Inflammatory macrophage (primary cell): ENCODE data around the gene MXRA7.
"Not testable (repeated sequence)": the region's sequence is repeated elsewhere in the genome, so short reads cannot be mapped to it uniquely, and the experiment has no call there.

ENCODE experiments used
- DNase-seq, 2 donors: peaks; one replicate each; pipeline ENCODE4 v3.0.0-alpha.2; 2020 to 2022

Gene MXRA7

DNA sequence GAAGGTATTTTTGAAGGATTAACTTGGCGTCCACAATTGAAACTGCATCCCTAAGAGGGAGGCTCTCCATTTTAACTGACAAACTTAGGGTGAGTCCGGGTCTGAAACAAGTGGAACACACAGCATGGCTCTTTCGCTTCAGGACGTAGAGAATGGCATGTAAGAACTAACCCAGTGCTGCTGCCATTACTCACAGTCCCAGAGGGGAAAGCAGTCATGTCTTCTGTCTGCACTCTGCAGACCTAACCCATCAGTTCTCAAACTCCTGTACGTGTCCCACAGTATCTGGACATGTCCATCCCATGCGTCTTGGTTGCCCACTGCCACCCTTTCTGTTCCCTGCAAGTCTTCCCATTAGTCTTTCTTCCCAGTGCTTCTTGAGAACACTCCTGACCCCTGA lies 67.8 kb downstream of the MXRA7 start:
- no peak for DNase-seq

DNA sequence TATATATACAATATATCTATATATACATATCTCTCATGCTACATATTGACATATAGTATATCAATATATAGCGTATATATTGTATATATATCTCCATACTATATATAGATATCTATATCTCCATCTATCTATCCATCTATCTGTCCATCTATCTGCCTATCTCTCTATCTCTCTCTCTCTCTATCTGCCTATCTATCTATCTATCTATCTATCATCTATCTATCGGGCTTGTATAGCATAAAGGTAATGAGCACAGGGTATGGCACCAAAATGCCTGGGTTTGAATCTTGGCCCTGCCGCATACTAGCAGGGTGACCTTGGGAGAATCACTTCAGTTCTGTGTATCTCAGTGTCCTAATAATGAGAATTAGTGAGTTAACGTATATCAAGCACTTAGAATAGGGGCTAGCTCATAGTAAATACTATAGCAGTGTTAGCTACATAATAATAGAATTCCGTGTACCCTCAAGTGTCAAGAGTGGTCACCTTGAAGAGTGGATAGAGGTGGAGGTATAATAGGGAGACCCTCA lies 68.7 kb downstream of the MXRA7 start:
- DNase-seq: no peak

DNA sequence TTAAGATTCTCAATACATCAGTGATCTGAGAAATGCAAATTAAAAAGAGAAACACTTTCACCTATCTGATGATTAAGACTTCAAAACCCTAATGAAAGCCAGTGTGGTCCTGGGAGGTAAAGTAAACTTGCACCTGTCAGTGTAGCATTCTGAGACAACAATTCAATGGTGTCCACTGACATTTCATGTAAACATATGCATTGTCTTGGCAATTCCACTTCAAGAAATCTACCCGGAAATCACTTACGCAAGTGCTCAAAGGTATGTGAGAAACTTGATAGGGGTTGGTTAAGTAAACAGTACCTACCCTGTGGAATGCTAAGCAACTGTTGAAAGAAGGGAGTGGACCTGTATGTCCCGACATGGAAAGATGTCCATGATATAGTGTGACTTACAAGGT lies 69.3 kb downstream of the MXRA7 start:
- DNase-seq: no peak

DNA sequence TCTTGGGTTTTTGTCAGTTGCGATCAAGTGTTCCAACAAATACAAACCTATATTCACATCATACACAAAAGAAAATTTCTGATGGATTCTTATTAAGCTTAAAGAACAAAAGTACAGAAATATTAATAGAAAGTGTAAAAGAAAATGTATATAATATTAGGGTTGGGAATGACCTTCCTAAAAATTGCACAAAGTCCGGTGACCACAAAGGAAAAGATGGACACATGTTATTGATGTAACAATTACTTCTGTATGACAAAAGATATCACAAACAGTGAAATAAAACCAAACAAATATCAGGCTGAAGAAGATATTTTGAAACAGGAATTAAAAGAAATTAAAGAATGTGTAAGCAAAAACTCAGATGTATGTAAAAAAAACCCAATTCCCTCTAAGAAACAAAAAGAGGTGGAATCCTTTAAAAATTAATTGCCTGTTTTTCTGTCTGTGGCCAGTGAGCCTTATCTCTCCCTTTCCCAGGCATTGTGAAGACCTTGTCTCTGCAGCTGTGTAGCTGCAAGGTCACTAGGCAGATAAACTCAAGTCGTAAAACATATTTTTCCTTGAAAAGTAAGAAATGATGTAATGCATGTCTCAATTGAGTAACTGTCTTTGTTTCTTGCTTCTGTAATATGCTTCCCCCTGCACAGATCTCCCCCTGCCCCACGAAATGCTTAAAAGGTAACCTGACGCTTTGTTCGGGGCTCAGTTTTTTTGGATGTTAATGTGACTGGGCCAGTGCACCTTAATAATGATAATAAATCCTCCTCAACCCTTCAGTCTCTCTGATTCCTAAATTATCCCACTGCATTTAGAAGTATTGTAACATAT lies 70.0 kb downstream of the MXRA7 start:
- peak in 1 of 2 donors; percentile 13 for DNase-seq

DNA sequence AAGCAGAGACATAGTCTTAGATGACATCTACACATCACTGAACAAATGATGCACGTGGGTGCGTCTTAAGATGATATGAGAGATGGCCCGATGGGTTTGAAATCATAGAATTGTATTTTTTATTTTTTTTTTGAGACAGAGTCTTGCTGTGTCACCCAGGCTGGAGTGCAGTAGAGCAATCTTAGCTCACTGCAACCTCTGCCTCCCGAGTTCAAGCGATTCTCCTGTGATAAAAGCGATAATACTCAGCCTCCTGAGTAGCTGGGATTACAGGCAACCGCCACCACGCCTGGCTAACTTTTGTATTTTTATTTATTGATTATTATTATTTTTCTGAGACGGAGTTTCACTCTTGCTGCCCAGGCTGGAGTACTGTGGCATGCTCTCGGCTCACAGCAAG lies 72.5 kb downstream of the MXRA7 start:
- DNase-seq: no peak

DNA sequence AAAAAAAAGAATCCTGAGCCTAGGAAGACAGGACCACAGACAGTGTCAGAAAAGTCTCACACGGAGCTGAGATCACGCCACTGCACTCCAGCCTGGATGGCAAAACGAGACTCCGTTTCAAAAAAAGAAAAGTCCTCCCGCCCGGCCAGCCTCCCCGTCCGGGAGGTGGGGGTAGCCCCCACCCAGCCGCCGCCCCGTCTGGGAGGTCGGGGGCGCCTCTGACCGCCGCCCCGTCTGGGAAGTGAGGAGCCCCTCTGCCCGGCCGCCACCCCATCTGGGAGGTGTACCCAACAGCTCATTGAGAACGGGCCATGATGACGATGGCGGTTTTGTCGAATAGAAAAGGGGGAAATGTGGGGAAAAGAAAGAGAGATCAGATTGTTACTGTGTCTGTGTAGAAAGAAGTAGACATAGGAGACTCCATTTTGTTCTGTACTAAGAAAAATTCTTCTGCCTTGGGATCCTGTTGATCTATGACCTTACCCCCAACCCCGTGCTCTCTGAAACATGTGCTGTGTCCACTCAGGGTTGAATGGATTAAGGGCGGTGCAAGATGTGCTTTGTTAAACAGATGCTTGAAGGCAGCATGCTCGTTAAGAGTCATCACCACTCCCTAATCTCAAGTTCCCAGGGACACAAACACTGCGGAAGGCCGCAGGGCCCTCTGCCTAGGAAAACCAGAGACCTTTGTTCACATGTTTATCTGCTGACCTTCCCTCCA lies 74.1 kb downstream of the MXRA7 start:
- not testable (repeated sequence) for DNase-seq

DNA sequence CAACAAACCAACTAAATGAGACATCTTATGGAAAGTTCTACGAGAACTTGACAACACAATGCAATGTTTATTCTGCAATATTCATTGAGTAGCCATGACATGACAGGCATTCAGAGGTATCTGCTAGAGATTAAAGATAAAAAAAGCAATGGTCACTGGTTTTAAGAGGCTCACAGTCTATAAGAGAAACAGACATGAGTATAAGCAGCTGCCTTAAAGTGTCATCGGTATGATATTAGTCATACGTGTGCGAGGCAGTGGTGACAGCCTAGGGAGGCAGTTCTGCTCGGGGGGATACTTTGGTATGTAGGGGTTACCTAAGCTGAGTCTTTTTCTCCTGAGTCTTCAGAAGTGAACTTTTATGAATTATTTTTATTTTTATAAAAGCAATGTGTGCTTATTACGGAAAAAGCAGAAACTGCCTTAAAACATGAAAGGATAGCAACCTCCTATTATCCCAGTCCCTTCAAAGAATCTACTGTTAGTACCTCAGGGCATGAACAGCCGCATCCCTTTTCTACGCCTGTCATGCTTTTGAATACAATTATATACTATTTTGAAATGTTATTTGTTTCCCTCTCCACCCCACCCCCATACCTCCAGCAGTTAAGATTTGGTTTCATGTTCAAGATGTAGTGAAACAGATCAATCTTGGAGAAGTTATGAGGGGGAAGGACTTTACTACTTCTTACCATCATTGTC lies 75.0 kb downstream of the MXRA7 start:
- no peak for DNase-seq

DNA sequence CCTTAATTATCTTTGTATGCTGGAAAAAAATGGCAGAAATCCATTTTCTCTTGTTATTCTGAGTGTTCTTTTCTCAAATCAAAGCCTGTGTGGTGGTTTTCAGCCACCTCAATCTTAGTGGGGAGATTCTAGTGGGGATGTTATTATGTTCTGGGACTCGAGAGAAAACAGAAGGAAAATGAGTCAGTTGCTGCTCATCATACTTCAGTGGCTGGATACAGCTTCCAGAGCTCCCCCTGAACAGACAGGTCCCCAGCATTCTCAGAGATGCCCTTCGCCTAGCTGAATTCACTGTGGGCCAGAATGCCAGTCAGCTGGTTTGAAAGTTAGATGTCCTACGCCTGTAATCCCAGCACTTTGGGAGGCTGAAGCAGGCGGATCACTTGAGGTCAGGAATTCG lies 75.7 kb downstream of the MXRA7 start:
- no peak for DNase-seq

DNA sequence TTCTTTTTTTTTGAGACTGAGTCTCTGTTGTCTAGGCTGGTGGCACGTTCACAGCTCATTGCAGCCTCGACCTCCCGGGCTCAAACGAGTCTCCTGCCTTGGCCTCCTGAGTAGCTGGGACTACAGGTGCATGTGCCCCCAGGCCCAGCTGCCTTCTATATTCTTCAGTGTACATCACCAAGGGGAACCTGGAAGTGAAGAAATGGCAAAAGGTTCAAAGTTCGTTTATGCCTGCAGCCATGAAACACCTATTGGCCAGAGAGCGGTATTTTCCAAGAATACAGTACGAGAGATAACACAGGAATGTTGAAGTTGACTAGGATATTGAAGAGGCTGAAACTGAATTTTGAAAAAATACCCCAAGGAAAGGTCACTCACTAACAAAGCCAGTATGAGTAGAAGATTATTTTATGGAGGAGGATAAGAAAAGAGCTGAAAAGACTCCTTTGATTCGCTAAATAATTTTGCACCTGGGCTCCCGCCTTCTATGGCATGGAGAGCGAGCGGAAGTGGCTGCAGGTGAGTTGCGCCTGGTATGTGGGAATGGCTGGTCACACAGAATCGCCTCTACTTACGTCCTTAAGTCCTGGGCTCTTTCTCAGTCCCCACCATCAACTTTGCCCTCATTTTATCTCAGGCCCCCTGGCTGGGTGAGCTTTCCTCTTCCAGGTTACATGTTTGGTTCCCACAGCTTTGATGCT lies 77.0 kb downstream of the MXRA7 start:
- no peak for DNase-seq

DNA sequence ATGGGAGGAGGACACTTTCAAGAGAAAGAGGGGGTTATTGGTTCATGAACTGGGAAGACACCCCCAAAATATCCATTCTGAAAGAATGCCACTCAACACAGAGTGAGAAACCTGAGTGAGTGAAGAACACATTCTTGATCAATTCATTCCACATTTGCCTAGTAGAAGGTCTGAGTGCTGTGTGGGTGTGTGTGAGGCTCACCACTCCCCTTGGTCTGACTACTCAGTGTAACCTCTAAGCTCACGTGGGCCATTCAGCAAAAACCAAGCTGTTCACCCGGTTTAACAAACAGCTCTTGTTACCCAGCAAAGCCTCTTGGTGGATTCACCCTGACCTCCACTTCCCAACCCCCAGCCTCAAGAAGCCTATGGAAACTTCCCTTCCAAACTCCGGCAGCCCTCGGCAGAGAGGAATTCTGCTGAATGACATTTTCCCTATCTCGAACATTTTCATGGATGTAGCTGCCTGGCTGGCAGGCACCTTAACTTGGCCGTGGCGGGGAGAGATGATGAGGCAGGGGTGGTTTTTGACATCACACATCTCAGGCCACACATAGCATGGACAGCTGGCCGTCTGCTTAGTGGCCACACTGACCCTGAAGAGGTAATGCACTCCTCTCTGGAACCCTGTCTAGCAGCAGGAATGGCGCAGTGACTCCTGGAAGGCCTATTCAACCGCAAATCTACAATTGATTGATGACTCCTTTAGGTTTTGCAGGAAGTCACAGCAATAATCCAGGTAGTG lies 78.8 kb downstream of the MXRA7 start:
- DNase-seq: no peak

DNA sequence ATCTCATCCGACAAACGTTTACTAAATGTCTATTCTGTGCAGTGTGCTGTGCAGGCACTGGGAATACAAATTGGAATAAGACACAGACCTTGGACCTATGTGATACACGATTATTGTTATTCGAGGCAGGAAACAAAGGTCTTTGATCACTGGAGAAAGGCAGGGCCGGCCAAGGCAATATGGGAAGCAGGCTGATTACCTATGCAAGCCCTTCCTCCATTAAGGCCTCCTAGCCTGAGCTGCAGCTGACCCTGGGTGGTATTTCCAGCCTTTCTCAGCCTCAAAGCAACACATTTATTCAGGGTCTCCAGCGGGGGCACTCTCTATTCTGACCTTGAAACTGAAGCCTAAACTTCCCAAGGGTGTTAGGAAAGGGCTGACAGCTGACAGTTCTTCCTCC lies 80.6 kb downstream of the MXRA7 start:
- no peak for DNase-seq
